ENCODE results near the gene TPP2. TPM values are rescaled to one million over a fixed set of nuclear protein-coding genes. Genes with fewer than 3 reads are reported as not detected.

Gene TPP2
- total RNA-seq, 1 experiment from 2014 or later, result 36.7 TPM

DNA sequence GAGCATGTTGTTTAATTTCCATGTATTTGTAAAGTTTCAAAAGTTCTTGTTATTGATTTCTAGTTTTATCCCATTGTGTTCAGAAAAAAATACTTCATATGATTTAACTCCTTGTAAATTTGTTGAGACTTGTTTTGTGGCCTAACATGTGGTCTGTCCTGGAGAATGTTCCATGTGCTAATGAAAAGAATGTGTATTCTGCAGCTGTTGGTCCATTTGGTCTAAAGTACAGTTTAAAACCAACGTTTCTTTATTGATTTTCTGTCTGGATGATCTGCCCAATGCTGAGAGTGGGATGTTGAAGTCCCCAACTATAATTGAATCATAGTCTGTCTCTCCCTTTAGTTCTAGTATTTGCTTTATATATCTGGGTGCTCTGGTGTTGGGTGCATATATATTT lies 34.9 kb upstream of the TPP2 start (continued):
- no peak for TF ChIP-seq EZH2phosphoT487 (IDR thresholded peaks at IDR 0.05; ENCODE audit: borderline replicate concordance)
- no peak for TF ChIP-seq ZNF274 (IDR thresholded peaks at IDR 0.05; ENCODE audit: low read depth, low read length)
- no peak for TF ChIP-seq SRF (IDR thresholded peaks at IDR 0.05; ENCODE audit: low read depth)
- TF ChIP-seq ELF1 (IDR thresholded peaks at IDR 0.05; ENCODE audit: borderline replicate concordance, low read depth), result no peak
- TF ChIP-seq, protein P1, sequence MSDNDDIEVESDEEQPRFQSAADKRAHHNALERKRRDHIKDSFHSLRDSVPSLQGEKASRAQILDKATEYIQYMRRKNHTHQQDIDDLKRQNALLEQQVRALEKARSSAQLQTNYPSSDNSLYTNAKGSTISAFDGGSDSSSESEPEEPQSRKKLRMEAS (IDR thresholded peaks at IDR 0.05), result no peak
- no peak for TF ChIP-seq JUND (IDR thresholded peaks at IDR 0.05)
- no peak for TF ChIP-seq CEBPB (IDR thresholded peaks at IDR 0.05; ENCODE audit: low read depth)
- no peak for TF ChIP-seq EGR1 (IDR thresholded peaks at IDR 0.05; ENCODE audit: low read depth)

- no peaks in the 10 kb centered on the region for H4K20me1 ChIP-seq (ENCODE audit: insufficient read depth)
- H3K9ac ChIP-seq (ENCODE audit: low read length), result no peak overlapping the region
- intact Hi-C loops (cut with micrococcal nuclease), result no loop called here
- no peaks in the 10 kb centered on the region for H3K36me3 ChIP-seq (ENCODE audit: control insufficient read depth in 1 of 2, insufficient read depth in 2 of 2, low read length in 2 of 2)
- TF ChIP-seq CBX3 (IDR thresholded peaks at IDR 0.05; ENCODE audit: low read depth) (no peak), EGR1 (IDR thresholded peaks at IDR 0.05; ENCODE audit: low read depth) (no peak), TCF7L2 (IDR thresholded peaks at IDR 0.05; ENCODE audit: borderline replicate concordance, extremely low read depth, insufficient read depth, insufficient read length) (no peak), JUND (IDR thresholded peaks at IDR 0.05) (no peak), REST (IDR thresholded peaks at IDR 0.05; ENCODE audit: low read depth) (no peak), EZH2phosphoT487 (IDR thresholded peaks at IDR 0.05; ENCODE audit: borderline replicate concordance) (no peak), EZH2 (IDR thresholded peaks at IDR 0.05) (no peak), SRF (IDR thresholded peaks at IDR 0.05; ENCODE audit: low read depth) (no peak), ATF3 (IDR thresholded peaks at IDR 0.05) (no peak)
- TF ChIP-seq, protein P1 (IDR thresholded peaks at IDR 0.05), result no peak
- TF ChIP-seq, protein P2, sequence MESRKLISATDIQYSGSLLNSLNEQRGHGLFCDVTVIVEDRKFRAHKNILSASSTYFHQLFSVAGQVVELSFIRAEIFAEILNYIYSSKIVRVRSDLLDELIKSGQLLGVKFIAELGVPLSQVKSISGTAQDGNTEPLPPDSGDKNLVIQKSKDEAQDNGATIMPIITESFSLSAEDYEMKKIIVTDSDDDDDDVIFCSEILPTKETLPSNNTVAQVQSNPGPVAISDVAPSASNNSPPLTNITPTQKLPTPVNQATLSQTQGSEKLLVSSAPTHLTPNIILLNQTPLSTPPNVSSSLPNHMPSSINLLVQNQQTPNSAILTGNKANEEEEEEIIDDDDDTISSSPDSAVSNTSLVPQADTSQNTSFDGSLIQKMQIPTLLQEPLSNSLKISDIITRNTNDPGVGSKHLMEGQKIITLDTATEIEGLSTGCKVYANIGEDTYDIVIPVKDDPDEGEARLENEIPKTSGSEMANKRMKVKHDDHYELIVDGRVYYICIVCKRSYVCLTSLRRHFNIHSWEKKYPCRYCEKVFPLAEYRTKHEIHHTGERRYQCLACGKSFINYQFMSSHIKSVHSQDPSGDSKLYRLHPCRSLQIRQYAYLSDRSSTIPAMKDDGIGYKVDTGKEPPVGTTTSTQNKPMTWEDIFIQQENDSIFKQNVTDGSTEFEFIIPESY (IDR thresholded peaks at IDR 0.05; ENCODE audit: extremely low read depth, insufficient replicate concordance, low read length), result no peak
- no peak overlapping the region for H3K4me2 ChIP-seq (ENCODE audit: low read length)
- no peak overlapping the region for H2AFZ ChIP-seq (ENCODE audit: low read depth, low read length, poor library complexity, severe bottlenecking)
- ChIA-PET RAD21 (ENCODE audit: low non-redundant PET in 1 of 2, low total read pairs in 2 of 2, uncharacterized antibody in 2 of 2, unreplicated experiment in 2 of 2) (no interaction called here), CTCF (interaction anchor here (1.1 kb wide), 1 partner anchor 10 kb away, joined by 3 read pairs; no protein-coding TSS in a partner anchor), POLR2A (no interaction called here)
- ATAC-seq, result no peak
- no TSS peak for BruUV-seq (replicated peaks)
- no peaks in the 10 kb centered on the region for H3K79me2 ChIP-seq (ENCODE audit: insufficient read depth, low read length)
- DNase-seq (ENCODE audit: low read depth, low spot score), result no peak
- no peaks in the 10 kb centered on the region for H3K9me2 ChIP-seq (ENCODE audit: insufficient read depth)
- peaks cover 25% of the 10 kb centered on the region; the same call in 1 of the 2 replicates for H3K27me3 ChIP-seq (ENCODE audit: insufficient read depth, low read length)
- no peaks in the 10 kb centered on the region for H3K9me3 ChIP-seq (ENCODE audit: control insufficient read depth in 1 of 2, insufficient read depth in 1 of 2, low read depth in 1 of 2, low read length in 2 of 2)
- no peak overlapping the region for H3K27ac ChIP-seq (ENCODE audit: low read depth, low read length)
- H3K4me1 ChIP-seq (ENCODE audit: control insufficient read depth in 1 of 2, insufficient read depth in 2 of 2, low read length in 2 of 2), result no peaks in the 10 kb centered on the region
- H3K4me3 ChIP-seq (replicated peaks in 1 of 2; ENCODE audit: low read depth in 1 of 2, low read length in 2 of 2), result no peak overlapping the region
These were observed 33.5 kb upstream of the TPP2 start for GRCh38 chr13:102563267-102563666.
